GM21447 (cell line): Measurements from ENCODE around the gene SLC49A4.

Experiments used
- ATAC-seq: cut with Tn5 transposase; IDR thresholded peaks from one replicate; pipeline ENCODE4 v1.9.1; 2021; ENCODE audit not compliant: unreplicated experiment

Gene SLC49A4

GRCh38 chr3:122843604-122844003, 48.7 kb downstream of the SLC49A4 start:
- ATAC-seq: no peak

- ATAC-seq: no peak
Measured at GRCh38 chr3:122857019-122857418, 62.1 kb downstream of the SLC49A4 start.

GRCh38 chr3:122858373-122858772, 63.5 kb downstream of the SLC49A4 start:
- no peak for ATAC-seq

GRCh38 chr3:122859021-122859805, 64.3 kb downstream of the SLC49A4 start:
- no peak for ATAC-seq

- ATAC-seq: no peak
Measured at GRCh38 chr3:122862381-122862780, 67.5 kb downstream of the SLC49A4 start.

GRCh38 chr3:122864498-122864897, 69.6 kb downstream of the SLC49A4 start:
- no peak for ATAC-seq

- ATAC-seq: no peak
Measured at GRCh38 chr3:122868322-122868721, 73.5 kb downstream of the SLC49A4 start.

GRCh38 chr3:122873741-122874515, 79.1 kb downstream of the SLC49A4 start:
- ATAC-seq: no peak

- no peak for ATAC-seq
Measured at GRCh38 chr3:122875547-122876127, 80.8 kb downstream of the SLC49A4 start.

GRCh38 chr3:122880173-122880572, 85.3 kb downstream of the SLC49A4 start:
- no peak for ATAC-seq

GRCh38 chr3:122880624-122881023, 85.8 kb downstream of the SLC49A4 start:
- no peak for ATAC-seq

- ATAC-seq: no peak
Measured at GRCh38 chr3:122882361-122882947, 87.6 kb downstream of the SLC49A4 start.

GRCh38 chr3:122886251-122886650, 91.4 kb downstream of the SLC49A4 start:
- ATAC-seq: no peak

- ATAC-seq: no peak
Measured at GRCh38 chr3:122886946-122887345, 92.1 kb downstream of the SLC49A4 start.

GRCh38 chr3:122890077-122890719, 95.3 kb downstream of the SLC49A4 start:
- no peak for ATAC-seq

- ATAC-seq: no peak
Measured at GRCh38 chr3:122890720-122891220, 95.9 kb downstream of the SLC49A4 start.

GRCh38 chr3:122892118-122892960, 97.5 kb downstream of the SLC49A4 start:
- ATAC-seq: no peak

GRCh38 chr3:122893282-122893681, 98.4 kb downstream of the SLC49A4 start:
- no peak for ATAC-seq

GRCh38 chr3:122893754-122894668, 99.1 kb downstream of the SLC49A4 start:
- ATAC-seq: no peak
